Activated T-cell treated with anti-CD3 and anti-CD28 coated beads for 1 hour (primary cell): ENCODE results near the gene C11orf16.
"Not testable (repeated sequence)": the region's sequence is repeated elsewhere in the genome, so short reads cannot be mapped to it uniquely, and the experiment has no call there.

Experiments
- DNase-seq: peaks from one replicate; pipeline ENCODE4 v3.0.0-alpha.2; 2020; ENCODE audit warnings: low read depth

Gene C11orf16

GRCh38 chr11:8932564-8933180 is at the start of gene C11orf16:
C11orf16 (minus strand) TSS chr11:8932947; CDS start chr11:8932308, 639 bp downstream.
- DNase-seq = no peak

GRCh38 chr11:8980485-8980884 is 47.7 kb upstream of the C11orf16 start:
- DNase-seq = no peak

GRCh38 chr11:8979365-8979764 is 46.6 kb upstream of the C11orf16 start:
- DNase-seq = not testable (repeated sequence)

- no peak for DNase-seq
Measured at GRCh38 chr11:8973121-8973520, 40.4 kb upstream of the C11orf16 start.

- DNase-seq = no peak
Measured at GRCh38 chr11:8971924-8972316, 39.2 kb upstream of the C11orf16 start.

GRCh38 chr11:8971196-8971923 is 38.6 kb upstream of the C11orf16 start:
- DNase-seq = no peak

GRCh38 chr11:8967184-8967583 is 34.4 kb upstream of the C11orf16 start:
- DNase-seq = no peak

- DNase-seq = peak; percentile 65
Measured at GRCh38 chr11:8964324-8965320, 31.9 kb upstream of the C11orf16 start, which contains the start of gene TMEM9B. TMEM9B (minus strand) TSS chr11:8964442; CDS start chr11:8964313, 129 bp downstream.

- DNase-seq = peak; percentile 60
Measured at GRCh38 chr11:8963569-8964323, 31.0 kb upstream of the C11orf16 start.

- no peak for DNase-seq
Measured at GRCh38 chr11:8962841-8963240, 30.1 kb upstream of the C11orf16 start.

- DNase-seq = no peak
Measured at GRCh38 chr11:8961401-8961800, 28.7 kb upstream of the C11orf16 start.

GRCh38 chr11:8959546-8960166 is 26.9 kb upstream of the C11orf16 start:
- DNase-seq = no peak

GRCh38 chr11:8956860-8957259 is 24.1 kb upstream of the C11orf16 start:
- no peak for DNase-seq

- no peak for DNase-seq
Measured at GRCh38 chr11:8948886-8949285, 16.1 kb upstream of the C11orf16 start.

- no peak for DNase-seq
Measured at GRCh38 chr11:8947230-8947943, 14.6 kb upstream of the C11orf16 start.

- no peak for DNase-seq
Measured at GRCh38 chr11:8942518-8943066, 9.8 kb upstream of the C11orf16 start, which contains the start of gene ASCL3. ASCL3 (minus strand) TSS chr11:8943016; CDS start chr11:8938161, 4,855 bp downstream.

GRCh38 chr11:8941341-8942103 is 8.8 kb upstream of the C11orf16 start:
- no peak for DNase-seq

GRCh38 chr11:8937659-8938058 is 4.9 kb upstream of the C11orf16 start:
- no peak for DNase-seq

- DNase-seq = no peak
Measured at GRCh38 chr11:8937159-8937558, 4.4 kb upstream of the C11orf16 start.
